ENCODE data around the gene ITGAE.
"Not testable (repeated sequence)": the region's sequence is repeated elsewhere in the genome, so short reads cannot be mapped to it uniquely, and the experiment has no call there.

The ITGAE gene

GRCh38 chr17:3735515-3735914 lies 65.5 kb downstream of the ITGAE start:
- in situ Hi-C loops (cut with MboI; ENCODE audit: low sequenced_read_pairs): no loop called here

GRCh38 chr17:3734911-3735276 lies 66.1 kb downstream of the ITGAE start:
- in situ Hi-C loops (cut with MboI; ENCODE audit: low sequenced_read_pairs): not testable (repeated sequence)

- in situ Hi-C loops (cut with MboI; ENCODE audit: low sequenced_read_pairs): no loop called here
These were observed 68.8 kb downstream of the ITGAE start for GRCh38 chr17:3732210-3732621.

- in situ Hi-C loops (cut with MboI; ENCODE audit: low sequenced_read_pairs): no loop called here
These were observed 70.0 kb downstream of the ITGAE start for GRCh38 chr17:3730881-3731429.

- in situ Hi-C loops (cut with MboI; ENCODE audit: low sequenced_read_pairs): no loop called here
These were observed 71.1 kb downstream of the ITGAE start for GRCh38 chr17:3729881-3730280.

- in situ Hi-C loops (cut with MboI; ENCODE audit: low sequenced_read_pairs): not testable (repeated sequence)
These were observed 72.9 kb downstream of the ITGAE start for GRCh38 chr17:3728099-3728498.

- in situ Hi-C loops (cut with MboI; ENCODE audit: low sequenced_read_pairs): no loop called here
These were observed 73.9 kb downstream of the ITGAE start for GRCh38 chr17:3727041-3727440.

- in situ Hi-C loops (cut with MboI; ENCODE audit: low sequenced_read_pairs): no loop called here
These were observed 76.5 kb downstream of the ITGAE start for GRCh38 chr17:3724378-3725077.

- in situ Hi-C loops (cut with MboI; ENCODE audit: low sequenced_read_pairs): no loop called here
These were observed 77.2 kb downstream of the ITGAE start, which contains the start of gene HASPIN for GRCh38 chr17:3723556-3724377. Gene HASPIN, plus strand, starts transcription at chr17:3723903. Its CDS starts 33 bp downstream, at chr17:3723936.

- in situ Hi-C loops (cut with MboI; ENCODE audit: low sequenced_read_pairs): no loop called here
These were observed 77.8 kb downstream of the ITGAE start for GRCh38 chr17:3723188-3723555.

- in situ Hi-C loops (cut with MboI; ENCODE audit: low sequenced_read_pairs): no loop called here
These were observed 78.3 kb downstream of the ITGAE start for GRCh38 chr17:3722716-3723115.

- in situ Hi-C loops (cut with MboI; ENCODE audit: low sequenced_read_pairs): no loop called here
These were observed 81.7 kb downstream of the ITGAE start for GRCh38 chr17:3719265-3719664.

GRCh38 chr17:3718201-3718600 lies 82.8 kb downstream of the ITGAE start:
- in situ Hi-C loops (cut with MboI; ENCODE audit: low sequenced_read_pairs): no loop called here

GRCh38 chr17:3715296-3715695 lies 85.7 kb downstream of the ITGAE start:
- in situ Hi-C loops (cut with MboI; ENCODE audit: low sequenced_read_pairs): no loop called here

GRCh38 chr17:3712811-3713463 lies 88.1 kb downstream of the ITGAE start:
- in situ Hi-C loops (cut with MboI; ENCODE audit: low sequenced_read_pairs): no loop called here

GRCh38 chr17:3710951-3711383 lies 90.0 kb downstream of the ITGAE start:
- in situ Hi-C loops (cut with MboI; ENCODE audit: low sequenced_read_pairs): no loop called here

- in situ Hi-C loops (cut with MboI; ENCODE audit: low sequenced_read_pairs): no loop called here
These were observed 92.6 kb downstream of the ITGAE start for GRCh38 chr17:3708366-3708765.

GRCh38 chr17:3705718-3705984 lies 95.3 kb downstream of the ITGAE start:
- in situ Hi-C loops (cut with MboI; ENCODE audit: low sequenced_read_pairs): not testable (repeated sequence)

GRCh38 chr17:3704931-3705717 lies 95.9 kb downstream of the ITGAE start:
- in situ Hi-C loops (cut with MboI; ENCODE audit: low sequenced_read_pairs): no loop called here

- in situ Hi-C loops (cut with MboI; ENCODE audit: low sequenced_read_pairs): not testable (repeated sequence)
These were observed 98.9 kb downstream of the ITGAE start for GRCh38 chr17:3702041-3702539.

- in situ Hi-C loops (cut with MboI; ENCODE audit: low sequenced_read_pairs): no loop called here
These were observed 101.0 kb downstream of the ITGAE start for GRCh38 chr17:3699951-3700350.

Data from hTERT RPE-1 (cell line).